HG02588 (cell line): ENCODE data around the gene PLB1.

Experiments
- ATAC-seq: cut with Tn5 transposase; IDR thresholded peaks from one replicate; pipeline ENCODE4 v1.9.1; 2021; ENCODE audit warnings: mild to moderate bottlenecking, moderate library complexity; ENCODE audit not compliant: unreplicated experiment

Gene PLB1

GRCh38 chr2:28563869-28564268, 68.0 kb downstream of the PLB1 start:
- ATAC-seq, result no peak

DNA sequence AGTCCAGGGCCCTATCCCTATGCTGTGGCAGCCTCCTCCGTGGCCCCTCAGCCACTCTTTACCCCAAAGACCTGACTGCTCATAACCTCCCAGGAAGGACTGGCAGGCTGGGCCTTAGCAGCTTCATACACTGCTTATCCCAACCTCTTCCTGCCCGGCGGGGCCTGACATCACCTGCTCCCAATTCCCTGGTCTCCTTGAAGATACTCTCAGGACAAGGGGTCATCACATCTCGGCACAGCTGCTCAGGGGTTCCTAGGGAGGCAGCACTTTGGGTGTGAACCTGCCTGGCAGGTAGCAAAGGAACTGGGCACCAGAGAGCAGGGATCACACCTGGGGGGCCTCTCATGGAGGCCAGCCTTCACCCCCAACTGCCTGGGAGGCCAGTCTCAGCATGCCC, 68.5 kb downstream of the PLB1 start:
- no peak for ATAC-seq

DNA sequence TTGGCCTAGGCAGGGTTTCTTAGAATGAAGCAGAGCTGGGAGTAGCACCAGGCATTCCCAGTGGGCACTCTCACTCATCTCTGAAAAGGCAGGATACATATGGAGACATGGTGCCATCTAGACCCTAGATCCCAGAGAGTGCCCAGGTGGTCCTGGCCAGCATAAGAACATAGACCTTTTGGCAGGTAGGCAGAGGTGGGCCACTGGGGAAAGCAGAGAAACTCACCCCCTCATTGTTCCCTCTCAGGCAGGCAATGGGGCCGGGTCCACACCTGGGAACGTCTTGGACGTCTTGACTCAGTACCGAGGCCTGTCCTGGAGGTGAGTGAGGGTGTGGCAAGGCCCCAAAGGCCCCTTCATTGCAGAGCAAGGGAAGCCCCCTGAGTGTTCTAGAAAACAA, 69.2 kb downstream of the PLB1 start:
- ATAC-seq, result no peak

GRCh38 chr2:28565720-28566295, 69.9 kb downstream of the PLB1 start:
- ATAC-seq, result no peak

DNA sequence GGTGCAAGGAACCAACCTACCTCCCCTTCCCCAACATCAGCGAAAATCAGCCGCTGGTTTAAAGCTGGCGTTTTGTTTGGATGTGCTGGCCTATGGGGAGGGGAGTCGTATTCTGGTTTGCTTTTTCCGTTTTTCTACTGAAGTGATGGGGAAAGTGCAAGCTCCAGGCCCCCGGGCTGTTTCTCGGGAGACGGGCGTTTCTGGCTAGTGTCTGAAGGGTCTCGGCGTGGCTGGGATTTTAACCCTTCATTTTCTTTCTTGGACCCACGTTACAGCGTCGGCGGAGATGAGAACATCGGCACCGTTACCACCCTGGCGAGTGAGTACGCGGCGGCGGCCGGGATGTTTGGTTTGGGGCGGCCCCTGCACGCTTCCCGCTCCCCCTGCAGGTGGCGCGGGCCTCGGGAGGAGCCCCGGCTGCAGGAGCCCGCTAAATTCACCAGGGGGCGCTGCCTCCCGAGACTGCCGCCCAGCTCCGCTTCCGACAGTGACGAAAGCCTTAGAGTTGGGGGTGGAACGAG, 70.7 kb downstream of the PLB1 start:
- ATAC-seq, result peak; percentile 97

DNA sequence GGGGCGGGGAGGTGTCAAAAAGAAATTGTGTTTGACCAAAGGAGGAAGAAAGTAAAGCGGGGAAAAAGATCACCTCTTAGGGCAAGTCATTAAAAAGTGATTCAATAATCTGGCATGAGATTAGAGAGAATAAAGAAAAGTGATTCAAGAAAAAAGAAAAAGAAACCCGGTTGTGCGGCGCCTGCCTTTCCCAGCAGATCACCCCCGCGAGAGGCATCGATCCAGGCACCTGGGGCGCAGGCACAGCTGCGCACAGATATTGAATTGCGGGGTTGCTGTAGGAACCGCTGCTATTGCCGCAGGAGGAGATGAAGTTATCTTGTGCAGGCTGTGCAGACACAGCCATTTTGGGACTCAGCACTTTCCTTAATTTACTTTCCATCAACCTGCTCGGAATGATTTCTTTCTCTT, 71.2 kb downstream of the PLB1 start:
- peak; percentile 14 for ATAC-seq

DNA sequence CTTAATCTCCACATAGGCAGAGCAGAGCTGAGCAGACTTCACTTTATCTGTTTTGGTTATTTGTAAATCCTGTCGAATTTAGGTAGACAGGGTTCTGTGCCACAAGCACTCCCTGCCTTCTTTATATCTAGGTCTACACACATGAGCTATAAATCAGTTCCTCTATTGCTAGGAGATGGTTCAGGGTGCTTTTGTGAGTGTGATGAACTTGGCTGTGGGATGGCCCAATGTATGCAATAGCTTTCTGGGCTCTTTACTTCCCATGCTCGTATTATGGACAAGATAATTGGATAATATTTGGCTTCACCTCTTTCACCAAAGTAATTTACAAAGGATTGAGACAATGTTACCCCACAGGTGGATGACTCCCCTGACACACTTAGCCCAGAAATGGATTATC, 72.2 kb downstream of the PLB1 start:
- ATAC-seq, result no peak

DNA sequence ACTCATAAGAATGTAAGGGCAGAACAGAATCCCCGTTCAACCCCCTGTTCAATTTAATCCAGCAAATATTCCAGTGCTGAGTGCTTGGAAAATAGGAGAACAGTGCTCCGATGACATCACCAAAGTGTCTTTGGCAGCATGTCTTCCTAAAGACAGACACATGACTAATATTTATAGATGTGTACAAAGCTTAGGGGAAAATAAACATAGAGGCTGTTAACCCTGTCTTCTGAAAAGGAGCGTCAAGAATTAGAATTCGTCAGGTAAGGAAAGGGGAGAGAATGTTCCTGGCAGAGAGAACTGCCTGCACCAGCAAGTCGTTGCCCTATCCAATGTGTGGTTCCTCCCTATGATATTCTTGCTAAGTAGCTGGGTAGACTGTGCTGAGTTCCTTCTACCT, 72.7 kb downstream of the PLB1 start:
- ATAC-seq, result no peak

DNA sequence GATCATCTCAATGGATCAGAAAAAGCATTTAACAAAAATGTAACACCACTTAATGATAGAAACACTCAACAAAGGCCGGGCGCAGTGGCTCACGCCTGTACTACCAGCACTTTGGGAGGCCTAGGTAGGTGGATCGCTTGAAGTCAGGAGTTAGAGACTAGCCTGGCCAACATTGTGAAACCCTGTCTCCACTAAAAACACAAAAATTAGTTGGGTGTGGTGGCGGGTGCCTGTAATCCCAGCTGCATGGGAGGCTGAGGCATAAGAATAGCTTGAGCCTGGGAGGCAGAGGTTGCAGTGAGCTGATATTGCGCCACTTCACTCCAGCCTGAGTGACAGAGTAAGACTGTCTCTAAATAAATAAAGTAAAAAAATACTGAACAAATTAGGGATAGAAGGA, 74.6 kb downstream of the PLB1 start:
- no peak for ATAC-seq

DNA sequence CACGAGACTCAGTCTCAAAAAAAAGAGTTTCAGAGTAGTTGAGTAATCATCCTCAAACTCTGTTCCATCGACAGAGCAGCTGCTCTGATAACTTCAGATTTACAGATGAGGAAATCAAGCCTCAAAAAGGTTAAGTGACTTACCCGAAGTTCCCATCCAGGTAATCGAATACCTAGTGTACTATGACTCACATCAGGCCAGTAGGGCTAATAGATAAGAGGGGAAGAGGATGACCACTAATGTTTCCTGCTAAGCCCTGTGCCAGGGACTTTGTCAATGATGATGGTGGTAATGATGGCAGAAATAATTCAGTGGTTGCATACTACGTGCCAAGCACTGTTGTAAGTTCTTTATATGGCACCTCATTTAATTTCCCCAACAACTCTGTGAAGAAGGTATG, 80.9 kb downstream of the PLB1 start:
- no peak for ATAC-seq

GRCh38 chr2:28577791-28578680, 82.2 kb downstream of the PLB1 start:
- ATAC-seq, result no peak

- no peak for ATAC-seq
These were observed 82.9 kb downstream of the PLB1 start for GRCh38 chr2:28578774-28579173.

DNA sequence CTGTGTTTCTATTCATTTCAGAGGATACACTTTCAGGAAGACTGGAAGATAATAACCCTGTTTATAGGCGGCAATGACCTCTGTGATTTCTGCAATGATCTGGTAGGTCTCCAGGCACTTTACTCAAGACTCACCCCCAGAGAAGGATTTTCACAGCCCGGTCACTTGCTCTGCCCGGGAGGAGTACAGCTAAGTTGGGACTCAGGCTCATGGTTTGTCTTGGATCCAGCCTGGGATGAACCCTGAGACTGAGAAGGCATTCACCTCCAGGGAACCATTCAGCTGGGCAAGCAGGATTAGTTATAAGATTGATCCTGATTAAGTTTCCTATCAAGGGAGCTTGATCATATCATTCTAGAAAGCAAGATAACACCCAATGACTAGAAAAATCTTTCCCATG, 83.7 kb downstream of the PLB1 start:
- no peak for ATAC-seq

GRCh38 chr2:28580078-28580477, 84.2 kb downstream of the PLB1 start:
- ATAC-seq, result no peak

DNA sequence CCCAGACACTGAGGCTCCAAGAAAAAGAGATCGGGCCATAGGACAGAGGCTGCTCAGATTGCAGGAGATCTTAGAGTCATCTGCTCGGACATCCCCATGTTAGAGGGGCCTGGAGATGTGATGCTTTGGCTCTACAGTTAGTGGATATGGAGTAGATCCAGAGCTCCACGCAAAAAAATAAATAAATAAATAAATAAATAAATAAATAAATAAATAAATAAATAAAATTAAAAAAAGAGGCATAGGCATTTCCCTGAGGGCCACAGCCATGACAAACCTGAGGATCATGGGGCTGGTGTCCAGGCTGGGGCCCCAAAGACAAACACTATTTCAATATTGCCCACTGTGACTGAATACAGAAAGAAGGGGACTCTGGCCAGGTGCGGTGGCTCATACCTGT, 85.5 kb downstream of the PLB1 start:
- no peak for ATAC-seq

- no peak for ATAC-seq
These were observed 86.3 kb downstream of the PLB1 start for GRCh38 chr2:28582152-28582551.

DNA sequence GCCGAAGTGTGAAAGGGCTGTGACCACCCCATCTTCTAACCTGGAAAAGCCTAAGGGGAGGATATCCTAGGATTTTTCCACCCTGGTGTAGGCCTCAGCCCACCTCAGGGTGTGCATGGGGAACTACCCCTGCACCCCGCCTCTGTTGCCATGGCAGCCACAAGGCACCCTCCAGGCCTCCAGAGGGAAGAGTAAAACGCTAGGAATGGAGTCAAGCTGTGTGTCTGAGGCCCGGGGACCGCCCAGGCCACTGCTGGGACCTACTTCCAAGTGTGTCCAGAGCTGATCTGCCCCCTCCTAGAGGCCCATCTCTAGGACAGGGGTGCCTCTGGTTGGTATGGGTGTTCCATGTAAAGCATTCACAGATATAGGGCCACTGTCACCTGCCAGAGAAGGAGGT, 86.7 kb downstream of the PLB1 start:
- no peak for ATAC-seq

GRCh38 chr2:28583899-28584553, 88.2 kb downstream of the PLB1 start:
- no peak for ATAC-seq

DNA sequence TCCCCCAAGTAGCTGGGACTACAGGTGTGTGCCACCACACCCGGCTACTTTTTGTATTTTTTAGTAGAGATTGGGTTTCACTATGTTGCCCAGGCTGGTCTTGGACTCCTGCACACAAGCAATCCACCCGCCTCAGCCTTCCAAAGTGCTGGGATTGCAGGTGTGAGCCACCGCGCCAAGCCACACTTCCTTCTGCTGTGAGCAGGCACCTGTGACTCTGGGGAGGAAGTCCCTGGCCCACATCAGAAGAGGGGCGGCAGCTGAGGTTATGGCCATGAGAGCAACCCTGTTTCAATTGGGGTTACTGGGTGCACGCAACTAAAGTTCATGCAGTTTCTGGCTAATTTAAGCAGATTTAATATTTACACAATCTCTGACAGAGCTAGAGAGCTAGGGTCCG, 91.0 kb downstream of the PLB1 start:
- no peak for ATAC-seq

DNA sequence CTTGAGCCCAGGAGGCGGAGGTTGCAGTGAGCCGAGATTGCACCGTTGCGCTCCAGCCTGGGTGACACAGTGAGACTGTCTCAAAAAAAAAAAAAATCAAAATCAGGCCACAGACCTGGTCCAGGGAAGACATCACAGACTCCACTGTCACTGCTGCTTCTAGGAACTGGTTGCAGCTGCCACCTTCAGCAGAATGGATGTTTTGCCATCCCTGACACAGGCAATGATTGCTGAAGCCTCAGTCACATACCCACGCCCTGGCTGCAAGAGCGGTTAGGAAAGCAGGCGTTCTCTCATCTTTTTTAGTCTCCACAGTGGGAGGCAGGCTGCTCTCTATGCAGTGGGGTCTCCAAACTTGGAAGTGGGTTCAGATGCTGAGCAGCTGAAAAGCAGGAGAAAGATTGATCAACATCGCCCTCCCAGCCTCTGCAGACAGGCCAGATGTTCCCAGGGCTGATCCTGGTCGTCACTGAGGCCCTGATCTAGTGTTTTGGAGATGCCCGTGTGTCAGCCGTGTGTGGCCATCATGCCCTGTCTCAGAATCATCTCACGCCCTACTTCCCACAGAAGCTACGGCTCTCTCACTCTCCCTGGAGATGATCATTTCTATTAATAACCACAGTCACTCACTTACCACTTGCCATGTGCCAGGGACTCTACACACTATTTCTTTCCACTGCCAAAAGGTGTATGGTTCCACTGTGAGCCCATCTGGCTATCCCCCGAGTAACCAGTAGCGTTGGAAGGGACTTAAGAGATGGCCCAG, 91.8 kb downstream of the PLB1 start:
- no peak for ATAC-seq

GRCh38 chr2:28588292-28588670, 92.4 kb downstream of the PLB1 start:
- ATAC-seq, result no peak
